ENCODE data around the gene SGPL1. TPM values are rescaled to one million over a fixed set of nuclear protein-coding genes. Genes with fewer than 3 reads are reported as not detected.

The SGPL1 gene
- total and polyA plus RNA-seq, 10 of the 15 experiments (the other 5 are each of a cell fraction or from before 2014, with no cell fraction given), result 4.9 to 20.7 (median 10.6) TPM

- Histone ChIP-seq H3K9ac (ENCODE audit: control insufficient read depth, insufficient read depth, low read length) (no peak overlapping the region), H3K79me2 (ENCODE audit: control insufficient read depth, insufficient read depth, low read length) (no peaks in the 10 kb centered on the region), H4K20me1 (ENCODE audit: control insufficient read depth, insufficient read depth) (no peaks in the 10 kb centered on the region), H3K4me3 (no peak overlapping the region), H3K4me1 (ENCODE audit: control insufficient read depth, insufficient read depth, low read length) (no peaks in the 10 kb centered on the region), H3K27ac (ENCODE audit: control insufficient read depth, insufficient read depth) (no peak overlapping the region), H3K9me3 (replicated peaks; ENCODE audit: control insufficient read depth, insufficient read depth, low read length) (no peaks in the 10 kb centered on the region), H3K36me3 (ENCODE audit: control insufficient read depth in 2 of 2, insufficient read depth in 2 of 2, low read length in 1 of 2) (no peaks in the 10 kb centered on the region), H3K27me3 (replicated peaks in 1 of 2; ENCODE audit: control insufficient read depth in 2 of 2, insufficient read depth in 2 of 2, low read length in 1 of 2) (no peaks in the 10 kb centered on the region; a peak in 2 of 4 replicates), H3K4me2 (ENCODE audit: control insufficient read depth, insufficient read depth) (no peak overlapping the region), H2AFZ (ENCODE audit: control insufficient read depth, low read depth, low read length) (no peak overlapping the region)
- RAD21 ChIA-PET (ENCODE audit: unreplicated experiment), result no interaction called here
- ATAC-seq, result no peak
- 39% methylated on average over 5 of the region's 5 CpGs for WGBS (ENCODE audit: insufficient coverage, insufficient replicate concordance, low lambda C conversion rate, missing lambda C conversion rate)
- SMC1A ChIA-PET (ENCODE audit: uncharacterized antibody, unreplicated experiment), result no interaction called here
- in situ Hi-C loops (cut with MboI), result no loop called here
- intact Hi-C loops (cut with micrococcal nuclease; ENCODE audit: unreplicated experiment), result no loop called here
- no peak for DNase-seq (ENCODE audit: low read depth, low spot score)
- POLR2A ChIA-PET, result no interaction called here
- no TSS peak for BruUV-seq (replicated peaks)
- CTCF ChIA-PET, result no interaction called here
- no peak for FAIRE-seq
- TF ChIP-seq TAF1 (IDR thresholded peaks at IDR 0.05; ENCODE audit: borderline replicate concordance, low read depth, low read length) (no peak), HCFC1 (IDR thresholded peaks at IDR 0.05; ENCODE audit: low read length) (no peak), DPF2 (IDR thresholded peaks at IDR 0.05) (no peak), ETV6 (conservative IDR thresholded peaks at IDR 0.05 in 1 of 2, IDR thresholded peaks at IDR 0.05 in 1 of 2; ENCODE audit: borderline replicate concordance in 1 of 2, low read depth in 1 of 2) (no peak), LARP7 (IDR thresholded peaks at IDR 0.05) (no peak), NKRF (conservative IDR thresholded peaks at IDR 0.05) (no peak), SMAD1 (IDR thresholded peaks at IDR 0.05; ENCODE audit: low read depth, partially characterized antibody) (no peak), EED (IDR thresholded peaks at IDR 0.05; ENCODE audit: low read depth) (no peak), FOXK2 (IDR thresholded peaks at IDR 0.05) (no peak), ZZZ3 (IDR thresholded peaks at IDR 0.05; ENCODE audit: control insufficient read depth, insufficient read length, low read depth) (no peak), CEBPZ (IDR thresholded peaks at IDR 0.05; ENCODE audit: low read depth, low read length) (no peak)
Measured at GRCh38 chr10:70784016-70784415, 31.7 kb upstream of the SGPL1 start.

All from GM12878 (cell line).